ENCODE results near the gene PRUNE1. TPM values are rescaled to one million over a fixed set of nuclear protein-coding genes. Genes with fewer than 3 reads are reported as not detected.

PRUNE1 gene
- 36.5 TPM for total RNA-seq

- Histone ChIP-seq H3K4me3 (peak within 1 kb of the TSS; percentile 70 to 71), H3K27me3 (no peaks in the 10 kb centered on the region), H3K27ac (peak within 1 kb of the TSS; percentile 85 to 87), H3K36me3 (no peaks in the 10 kb centered on the region), H3K4me1 (peaks cover 11 to 46% of the 10 kb centered on the region in 2 donors), H3K9me3 (no peaks in the 10 kb centered on the region)
- intact Hi-C loops (cut with DNase I), result loop anchor here (1.0 to 10.0 kb wide), 5 partner anchors 31 to 314 kb away; partner anchors contain the start of genes ARNT, CDC42SE1, GABPB2 and GOLPH3L
- no peak for TF ChIP-seq CTCF (IDR thresholded peaks at IDR 0.05)
- DNase-seq (ENCODE audit: low spot score in 2 of 2), result peak; percentile 84 to 97
These were observed at the start of gene PRUNE1 for GRCh38 chr1:151008244-151009205. TSS of gene PRUNE1 (plus strand) at chr1:151008449. CDS start at chr1:151008633, 184 bp downstream.

GRCh38 chr1:150960646-150961045 is 47.6 kb upstream of the PRUNE1 start:
- DNase-seq (ENCODE audit: low spot score in 2 of 2), result no peak
- intact Hi-C loops (cut with DNase I), result no loop called here
- no peaks in the 10 kb centered on the region for H3K9me3 ChIP-seq
- no peak for TF ChIP-seq CTCF (IDR thresholded peaks at IDR 0.05)
- no peaks in the 10 kb centered on the region for H3K27me3 ChIP-seq
- H3K27ac ChIP-seq, result no peak overlapping the region
- H3K4me1 ChIP-seq, result no peaks in the 10 kb centered on the region
- H3K36me3 ChIP-seq, result peaks cover 69 to 95% of the 10 kb centered on the region in 2 donors
- H3K4me3 ChIP-seq, result no peak overlapping the region

- Histone ChIP-seq H3K4me1 (no peaks in the 10 kb centered on the region), H3K9me3 (no peaks in the 10 kb centered on the region), H3K36me3 (peaks cover 80 to 96% of the 10 kb centered on the region in 2 donors), H3K4me3 (no peak overlapping the region), H3K27me3 (no peaks in the 10 kb centered on the region), H3K27ac (peak overlapping the region in 1 of 2 donors; percentile 23)
- no peak for DNase-seq (ENCODE audit: low spot score in 2 of 2)
- no peak for TF ChIP-seq CTCF (IDR thresholded peaks at IDR 0.05)
- intact Hi-C loops (cut with DNase I), result no loop called here
These were observed 46.5 kb upstream of the PRUNE1 start for GRCh38 chr1:150961756-150962155.

- intact Hi-C loops (cut with DNase I), result no loop called here
- peaks cover 89 to 98% of the 10 kb centered on the region in 2 donors for H3K36me3 ChIP-seq
These were observed 44.7 kb upstream of the PRUNE1 start for GRCh38 chr1:150963321-150964163.

More at GRCh38 chr1:150963321-150964163, 44.7 kb upstream of the PRUNE1 start:
- H3K4me1 ChIP-seq, result no peaks in the 10 kb centered on the region
- TF ChIP-seq CTCF (IDR thresholded peaks at IDR 0.05), result no peak
- no peaks in the 10 kb centered on the region for H3K9me3 ChIP-seq
- no peaks in the 10 kb centered on the region for H3K27me3 ChIP-seq
- no peak overlapping the region for H3K4me3 ChIP-seq
- DNase-seq (ENCODE audit: low spot score in 2 of 2), result no peak
- H3K27ac ChIP-seq, result no peak overlapping the region
